Measurements from ENCODE around the gene ASZ1.

Gene ASZ1

DNA sequence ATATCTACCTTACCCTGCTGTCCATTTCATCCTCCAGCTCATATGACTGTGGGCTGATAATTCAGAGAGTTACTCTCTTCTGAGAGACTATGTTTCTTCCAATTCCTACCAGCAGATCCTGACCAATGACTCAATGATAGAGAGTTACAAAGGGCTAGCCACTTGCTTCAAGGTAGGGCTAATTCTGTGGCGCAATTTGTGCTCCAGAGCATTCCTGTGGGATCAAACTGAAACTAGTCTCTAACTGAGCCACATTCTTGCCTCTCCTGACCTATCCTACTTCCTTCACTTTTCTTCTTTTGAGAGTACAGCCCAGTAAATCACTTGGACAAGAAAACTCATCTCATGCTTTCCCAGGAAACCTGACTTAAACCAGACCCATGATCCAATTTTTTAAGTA, 17.9 kb upstream of the ASZ1 start:
- Histone ChIP-seq H3K9me3 (ENCODE audit: insufficient read depth, low read length) (no peaks in the 10 kb centered on the region), H3K79me2 (ENCODE audit: insufficient read depth, low read length) (no peaks in the 10 kb centered on the region), H3K36me3 (ENCODE audit: low read length) (no peaks in the 10 kb centered on the region), H3K9ac (ENCODE audit: low read length) (no peak overlapping the region), H3K4me3 (ENCODE audit: insufficient read depth, low read length, poor library complexity, severe bottlenecking) (no peak overlapping the region), H3K27ac (ENCODE audit: low read depth, low read length) (no peak overlapping the region), H4K20me1 (ENCODE audit: low read depth, low read length) (no peaks in the 10 kb centered on the region), H3K27me3 (ENCODE audit: low read length) (no peaks in the 10 kb centered on the region), H3F3A (ENCODE audit: insufficient read depth) (no peaks in the 10 kb centered on the region), H3K9me2 (replicated peaks; ENCODE audit: insufficient read depth, low read length) (no peaks in the 10 kb centered on the region), H2AFZ (ENCODE audit: low read depth, low read length, severe bottlenecking) (no peak overlapping the region), H3K4me2 (ENCODE audit: low read depth, low read length, poor library complexity, severe bottlenecking) (no peak overlapping the region)
- no peak for TF ChIP-seq EZH2phosphoT487 (conservative IDR thresholded peaks at IDR 0.05; ENCODE audit: low read length)
- TF ChIP-seq, protein P1, sequence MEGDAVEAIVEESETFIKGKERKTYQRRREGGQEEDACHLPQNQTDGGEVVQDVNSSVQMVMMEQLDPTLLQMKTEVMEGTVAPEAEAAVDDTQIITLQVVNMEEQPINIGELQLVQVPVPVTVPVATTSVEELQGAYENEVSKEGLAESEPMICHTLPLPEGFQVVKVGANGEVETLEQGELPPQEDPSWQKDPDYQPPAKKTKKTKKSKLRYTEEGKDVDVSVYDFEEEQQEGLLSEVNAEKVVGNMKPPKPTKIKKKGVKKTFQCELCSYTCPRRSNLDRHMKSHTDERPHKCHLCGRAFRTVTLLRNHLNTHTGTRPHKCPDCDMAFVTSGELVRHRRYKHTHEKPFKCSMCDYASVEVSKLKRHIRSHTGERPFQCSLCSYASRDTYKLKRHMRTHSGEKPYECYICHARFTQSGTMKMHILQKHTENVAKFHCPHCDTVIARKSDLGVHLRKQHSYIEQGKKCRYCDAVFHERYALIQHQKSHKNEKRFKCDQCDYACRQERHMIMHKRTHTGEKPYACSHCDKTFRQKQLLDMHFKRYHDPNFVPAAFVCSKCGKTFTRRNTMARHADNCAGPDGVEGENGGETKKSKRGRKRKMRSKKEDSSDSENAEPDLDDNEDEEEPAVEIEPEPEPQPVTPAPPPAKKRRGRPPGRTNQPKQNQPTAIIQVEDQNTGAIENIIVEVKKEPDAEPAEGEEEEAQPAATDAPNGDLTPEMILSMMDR (IDR thresholded peaks at IDR 0.05; ENCODE audit: insufficient read depth, low read length, poor library complexity, severe bottlenecking), result no peak

DNA sequence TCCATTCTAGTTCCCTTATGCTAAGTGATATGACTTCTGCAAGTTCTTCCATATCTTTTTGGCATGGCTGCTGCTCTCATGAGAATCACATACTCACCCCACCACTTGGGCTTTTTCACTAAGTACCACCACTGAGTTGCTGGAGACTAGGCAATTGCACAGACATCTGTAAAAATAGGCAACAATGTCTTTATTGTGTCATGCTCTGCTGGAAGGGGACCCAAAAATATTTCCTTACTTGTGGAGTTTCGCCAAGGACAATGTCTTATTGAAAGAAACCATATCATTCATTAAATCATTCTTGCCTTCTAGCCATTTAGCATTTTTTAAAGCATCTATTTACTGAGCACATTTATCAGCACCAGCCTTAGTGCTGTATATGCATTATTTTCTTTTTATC, 17.4 kb upstream of the ASZ1 start:
- Histone ChIP-seq H3K4me3 (ENCODE audit: insufficient read depth, low read length, poor library complexity, severe bottlenecking) (no peak overlapping the region), H3K9ac (ENCODE audit: low read length) (no peak overlapping the region), H3K27ac (ENCODE audit: low read depth, low read length) (no peak overlapping the region), H4K20me1 (ENCODE audit: low read depth, low read length) (no peaks in the 10 kb centered on the region), H3K79me2 (ENCODE audit: insufficient read depth, low read length) (no peaks in the 10 kb centered on the region), H3K27me3 (ENCODE audit: low read length) (no peaks in the 10 kb centered on the region), H3K4me2 (ENCODE audit: low read depth, low read length, poor library complexity, severe bottlenecking) (no peak overlapping the region), H2AFZ (ENCODE audit: low read depth, low read length, severe bottlenecking) (no peak overlapping the region), H3K9me3 (ENCODE audit: insufficient read depth, low read length) (no peaks in the 10 kb centered on the region), H3K36me3 (ENCODE audit: low read length) (no peaks in the 10 kb centered on the region), H3F3A (ENCODE audit: insufficient read depth) (no peaks in the 10 kb centered on the region), H3K9me2 (replicated peaks; ENCODE audit: insufficient read depth, low read length) (no peaks in the 10 kb centered on the region)
- TF ChIP-seq, protein P1 (IDR thresholded peaks at IDR 0.05; ENCODE audit: insufficient read depth, low read length, poor library complexity, severe bottlenecking), result no peak

DNA sequence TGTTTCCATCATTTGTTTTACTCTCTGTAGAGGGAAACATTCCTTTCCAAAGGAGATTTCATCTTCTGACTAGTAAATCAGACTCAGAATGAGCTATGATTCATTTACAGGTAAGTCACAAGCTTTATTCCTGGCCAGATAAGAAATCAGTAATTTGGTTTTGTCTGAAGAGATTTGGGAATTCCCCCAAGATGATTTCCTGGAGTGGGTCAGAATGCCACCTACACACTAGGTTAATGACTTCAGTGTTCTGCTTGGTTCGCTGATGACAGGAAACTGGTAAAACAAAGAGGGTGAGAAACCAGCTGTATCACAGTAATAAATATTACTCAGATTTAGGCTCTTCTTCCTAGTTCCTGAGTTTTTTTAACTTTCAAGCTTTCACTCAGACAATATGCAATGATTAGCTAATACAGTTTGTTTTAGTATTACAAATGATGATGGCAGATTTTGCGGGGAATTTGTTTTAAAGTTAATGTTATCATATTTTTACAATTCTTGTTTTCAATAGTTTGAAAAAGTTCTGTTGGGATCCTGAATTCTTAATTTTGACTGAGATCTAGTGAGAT, 8.3 kb upstream of the ASZ1 start:
- no peaks in the 10 kb centered on the region for H3K79me2 ChIP-seq (ENCODE audit: insufficient read depth, low read length)

More for the DNA sequence above, 8.3 kb upstream of the ASZ1 start:
- no peaks in the 10 kb centered on the region for H3K27me3 ChIP-seq (ENCODE audit: low read length)
- no peaks in the 10 kb centered on the region for H3K9me2 ChIP-seq (replicated peaks; ENCODE audit: insufficient read depth, low read length)
- H2AFZ ChIP-seq (ENCODE audit: low read depth, low read length, severe bottlenecking), result no peak overlapping the region
- H3K4me2 ChIP-seq (ENCODE audit: low read depth, low read length, poor library complexity, severe bottlenecking), result no peak overlapping the region
- no peaks in the 10 kb centered on the region for H3F3A ChIP-seq (ENCODE audit: insufficient read depth)
- no peak overlapping the region for H3K27ac ChIP-seq (ENCODE audit: low read depth, low read length)
- no peak overlapping the region for H3K4me3 ChIP-seq (ENCODE audit: insufficient read depth, low read length, poor library complexity, severe bottlenecking)
- H4K20me1 ChIP-seq (ENCODE audit: low read depth, low read length), result no peaks in the 10 kb centered on the region
- H3K9ac ChIP-seq (ENCODE audit: low read length), result no peak overlapping the region
- H3K36me3 ChIP-seq (ENCODE audit: low read length), result no peaks in the 10 kb centered on the region
- no peaks in the 10 kb centered on the region for H3K9me3 ChIP-seq (ENCODE audit: insufficient read depth, low read length)
- no peak for TF ChIP-seq EZH2phosphoT487 (conservative IDR thresholded peaks at IDR 0.05; ENCODE audit: low read length)
- TF ChIP-seq, protein P1 (IDR thresholded peaks at IDR 0.05; ENCODE audit: insufficient read depth, low read length, poor library complexity, severe bottlenecking), result no peak
